Fibroblast of mammary gland (primary cell): ENCODE results near the gene EDEM3.

Experiments
- DNase-seq: peaks from one replicate; pipeline ENCODE4 v3.0.0-alpha.2; 2010; ENCODE audit warnings: low read depth
- H3K4me3 ChIP-seq: 2 replicates; pipeline ENCODE4 v1.5.1; 2011; ENCODE audit warnings: low read depth, mild to moderate bottlenecking, low read length, moderate library complexity; ENCODE audit not compliant: control insufficient read depth
- CTCF ChIP-seq: conservative IDR thresholded peaks from 2 replicates; pipeline ENCODE4 v1.5.1; 2011; ENCODE audit warnings: low read depth, low read length, inconsistent platforms; ENCODE audit not compliant: control insufficient read depth, insufficient read depth

Gene EDEM3

GRCh38 chr1:184664661-184665060 lies 90.0 kb downstream of the EDEM3 start:
- no peak for TF ChIP-seq CTCF
- no peak for DNase-seq
- H3K4me3 ChIP-seq = no peak overlapping the region

- TF ChIP-seq CTCF = peak; percentile 80
- H3K4me3 ChIP-seq = peak overlapping the region; percentile 34
- DNase-seq = peak; percentile 64
These were observed 90.5 kb downstream of the EDEM3 start for GRCh38 chr1:184664042-184664660.

- no peak for DNase-seq
- no peak for TF ChIP-seq CTCF
- H3K4me3 ChIP-seq = no peak overlapping the region
These were observed 92.9 kb downstream of the EDEM3 start for GRCh38 chr1:184661801-184662200.

GRCh38 chr1:184660462-184661191 lies 94.0 kb downstream of the EDEM3 start:
- no peak for TF ChIP-seq CTCF
- H3K4me3 ChIP-seq = no peak overlapping the region
- no peak for DNase-seq

GRCh38 chr1:184658055-184658454 lies 96.6 kb downstream of the EDEM3 start:
- no peak for DNase-seq
- TF ChIP-seq CTCF = no peak
- no peak overlapping the region for H3K4me3 ChIP-seq

GRCh38 chr1:184656221-184656620 lies 98.4 kb downstream of the EDEM3 start:
- H3K4me3 ChIP-seq = no peak overlapping the region
- no peak for DNase-seq
- TF ChIP-seq CTCF = no peak

GRCh38 chr1:184655185-184655584 lies 99.5 kb downstream of the EDEM3 start:
- no peak overlapping the region for H3K4me3 ChIP-seq
- no peak for TF ChIP-seq CTCF
- no peak for DNase-seq
